ENCODE measurements around the gene HMGB2. TPM values are rescaled to one million over a fixed set of nuclear protein-coding genes. Genes with fewer than 3 reads are reported as not detected.

HMGB2 gene
- total RNA-seq, 1 donor from 2014 or later = 18.3 TPM

- Mint-ChIP-seq H3K27me3 (ENCODE audit: low read depth, unreplicated experiment) (no peaks in the 10 kb centered on the region), H3K4me3 (ENCODE audit: unreplicated experiment) (no peak overlapping the region), H3K4me1 (ENCODE audit: low read depth, unreplicated experiment) (peaks cover 4% of the 10 kb centered on the region), H3K9me3 (ENCODE audit: unreplicated experiment) (no peaks in the 10 kb centered on the region), H3K36me3 (ENCODE audit: low read depth, unreplicated experiment) (no peaks in the 10 kb centered on the region), H3K27ac (ENCODE audit: unreplicated experiment) (no peak overlapping the region)
- DNase-seq (ENCODE audit: low read depth) (no peak), FAIRE-seq (no peak)
- Histone ChIP-seq H3K4me3 (ENCODE audit: insufficient read depth, low read depth, low read length) (no peak overlapping the region), H4K20me1 (ENCODE audit: insufficient read depth, low read length) (peaks cover 10% of the 10 kb centered on the region), H3K9ac (ENCODE audit: low read length) (no peak overlapping the region), H3K9me3 (ENCODE audit: insufficient read depth, low read depth, low read length) (no peaks in the 10 kb centered on the region), H3K36me3 (ENCODE audit: insufficient read depth, low read length) (no peaks in the 10 kb centered on the region), H3K27ac (ENCODE audit: low read depth, low read length) (no peak overlapping the region), H3K4me1 (ENCODE audit: insufficient read depth, low read length) (peaks cover 9% of the 10 kb centered on the region), H2AFZ (ENCODE audit: low read depth, low read length) (no peak overlapping the region), H3K27me3 (ENCODE audit: insufficient read depth, low read length) (no peaks in the 10 kb centered on the region), H3K79me2 (ENCODE audit: insufficient read depth, low read length) (peaks cover 18% of the 10 kb centered on the region), H3K4me2 (ENCODE audit: low read length) (no peak overlapping the region)
- TF ChIP-seq CTCF (IDR thresholded peaks at IDR 0.05; ENCODE audit: insufficient read depth, low read depth, low read length) (no peak), EZH2 (IDR thresholded peaks at IDR 0.05; ENCODE audit: insufficient read depth, low read length) (no peak)
These were observed 3.3 kb upstream of the HMGB2 start for GRCh38 chr4:173337463-173337862.

GRCh38 chr4:173334891-173335752 lies 964 bp upstream of the HMGB2 start:
- Histone ChIP-seq H3K9ac (ENCODE audit: low read length) (peak overlapping the region; percentile 98), H3K79me2 (ENCODE audit: insufficient read depth, low read length) (peaks cover 40% of the 10 kb centered on the region), H3K4me3 (ENCODE audit: insufficient read depth, low read depth, low read length) (peak overlapping the region; percentile 92), H3K4me2 (ENCODE audit: low read length) (peak overlapping the region; percentile 92), H3K9me3 (ENCODE audit: insufficient read depth, low read depth, low read length) (no peaks in the 10 kb centered on the region), H2AFZ (ENCODE audit: low read depth, low read length) (peak overlapping the region; percentile 81), H4K20me1 (ENCODE audit: insufficient read depth, low read length) (peaks cover 14% of the 10 kb centered on the region), H3K27ac (ENCODE audit: low read depth, low read length) (peak overlapping the region; percentile 86), H3K4me1 (ENCODE audit: insufficient read depth, low read length) (peaks cover 9% of the 10 kb centered on the region), H3K36me3 (ENCODE audit: insufficient read depth, low read length) (peaks cover 3% of the 10 kb centered on the region), H3K27me3 (ENCODE audit: insufficient read depth, low read length) (no peaks in the 10 kb centered on the region)
- Mint-ChIP-seq H3K4me1 (ENCODE audit: low read depth, unreplicated experiment) (peaks cover 4% of the 10 kb centered on the region), H3K9me3 (ENCODE audit: unreplicated experiment) (no peaks in the 10 kb centered on the region), H3K36me3 (ENCODE audit: low read depth, unreplicated experiment) (no peaks in the 10 kb centered on the region), H3K27ac (ENCODE audit: unreplicated experiment) (peak overlapping the region; percentile 88), H3K4me3 (ENCODE audit: unreplicated experiment) (peak overlapping the region; percentile 94), H3K27me3 (ENCODE audit: low read depth, unreplicated experiment) (no peaks in the 10 kb centered on the region)
- no peak for FAIRE-seq
- peak; percentile 62 for DNase-seq (ENCODE audit: low read depth)
- no peak for TF ChIP-seq CTCF (IDR thresholded peaks at IDR 0.05; ENCODE audit: insufficient read depth, low read depth, low read length)
- no peak for TF ChIP-seq EZH2 (IDR thresholded peaks at IDR 0.05; ENCODE audit: insufficient read depth, low read length)

GRCh38 chr4:173333658-173334084 lies 487 bp downstream of the HMGB2 start:
- Histone ChIP-seq H3K4me2 (ENCODE audit: low read length) (peak overlapping the region; percentile 92), H3K79me2 (ENCODE audit: insufficient read depth, low read length) (peaks cover 41% of the 10 kb centered on the region), H3K9me3 (ENCODE audit: insufficient read depth, low read depth, low read length) (no peaks in the 10 kb centered on the region), H4K20me1 (ENCODE audit: insufficient read depth, low read length) (peaks cover 14% of the 10 kb centered on the region), H3K9ac (ENCODE audit: low read length) (peak overlapping the region; percentile 98), H3K27me3 (ENCODE audit: insufficient read depth, low read length) (no peaks in the 10 kb centered on the region), H3K4me1 (ENCODE audit: insufficient read depth, low read length) (peaks cover 9% of the 10 kb centered on the region), H2AFZ (ENCODE audit: low read depth, low read length) (peak overlapping the region; percentile 86), H3K4me3 (ENCODE audit: insufficient read depth, low read depth, low read length) (peak overlapping the region; percentile 92), H3K36me3 (ENCODE audit: insufficient read depth, low read length) (peaks cover 3% of the 10 kb centered on the region), H3K27ac (ENCODE audit: low read depth, low read length) (peak overlapping the region; percentile 98)
- peak overlapping the region; percentile 94 for H3K4me3 Mint-ChIP-seq (ENCODE audit: unreplicated experiment)
- H3K4me1 Mint-ChIP-seq (ENCODE audit: low read depth, unreplicated experiment) = peaks cover 4% of the 10 kb centered on the region
- no peaks in the 10 kb centered on the region for H3K27me3 Mint-ChIP-seq (ENCODE audit: low read depth, unreplicated experiment)
- peak overlapping the region; percentile 91 for H3K27ac Mint-ChIP-seq (ENCODE audit: unreplicated experiment)
- DNase-seq (ENCODE audit: low read depth) (peak; percentile 10), FAIRE-seq (no peak)
- no peak for TF ChIP-seq EZH2 (IDR thresholded peaks at IDR 0.05; ENCODE audit: insufficient read depth, low read length)
- no peak for TF ChIP-seq CTCF (IDR thresholded peaks at IDR 0.05; ENCODE audit: insufficient read depth, low read depth, low read length)
- H3K36me3 Mint-ChIP-seq (ENCODE audit: low read depth, unreplicated experiment) = no peaks in the 10 kb centered on the region
- no peaks in the 10 kb centered on the region for H3K9me3 Mint-ChIP-seq (ENCODE audit: unreplicated experiment)
